Activated CD4-positive, alpha-beta T cell treated with anti-CD3 and anti-CD28 coated beads, Interleukin-2, amount 50 U/mL, for 4 hours (primary cell): Measurements from ENCODE around the gene SPEG.

Source experiments
- DNase-seq, 2 experiments: peaks; one replicate each; pipeline ENCODE4 v3.0.0-alpha.2; 2020

SPEG gene

GRCh38 chr2:219515874-219516629, 81.4 kb downstream of the SPEG start:
- no peak for DNase-seq

GRCh38 chr2:219516888-219517287, 82.2 kb downstream of the SPEG start:
- no peak for DNase-seq

- no peak for DNase-seq
Observed at GRCh38 chr2:219517954-219518778, 83.5 kb downstream of the SPEG start.

GRCh38 chr2:219519526-219519916, 84.9 kb downstream of the SPEG start:
- DNase-seq = no peak

GRCh38 chr2:219520079-219520478, 85.4 kb downstream of the SPEG start:
- DNase-seq = no peak

DNA sequence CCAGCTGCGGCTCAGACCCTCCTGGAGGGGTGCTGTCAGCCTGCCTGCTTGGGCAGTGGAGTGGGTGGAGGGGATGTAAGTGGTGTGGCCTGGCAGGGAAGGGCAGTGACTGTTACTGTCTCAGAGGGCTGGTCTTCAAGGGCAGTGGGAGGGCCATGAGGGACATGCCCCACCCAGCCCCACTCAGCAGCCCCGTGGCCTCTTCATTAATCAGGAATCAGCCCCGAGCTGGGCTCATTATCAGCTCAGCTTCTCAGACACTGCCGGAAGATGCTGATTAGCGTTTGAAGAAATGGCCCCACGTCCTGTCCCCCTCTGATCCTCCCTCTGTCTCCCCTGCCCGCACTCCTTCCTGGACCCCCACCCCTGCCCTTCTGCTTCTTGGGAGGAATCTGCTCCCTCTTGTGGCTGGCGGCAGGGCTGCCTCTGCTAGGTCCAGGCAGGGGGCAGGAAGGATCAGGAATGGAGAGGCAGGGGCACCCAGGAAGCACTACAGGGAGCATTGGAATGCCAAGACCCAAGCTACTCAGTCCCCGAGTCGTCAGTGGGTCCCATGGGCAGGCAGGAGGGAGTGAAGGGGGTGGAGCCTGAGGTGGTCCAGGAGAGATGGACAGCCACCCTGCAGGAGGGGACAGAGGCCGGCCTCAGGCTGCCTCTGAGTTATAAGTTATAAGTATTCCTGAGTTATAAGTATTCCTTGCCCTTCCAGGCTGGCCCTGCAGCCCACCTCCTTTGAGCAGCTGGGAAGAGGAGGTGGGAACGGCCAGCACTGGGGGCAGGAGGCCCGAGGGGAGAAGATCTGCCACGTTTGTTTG, 86.6 kb downstream of the SPEG start:
- DNase-seq = no peak

- no peak for DNase-seq
Observed at GRCh38 chr2:219522111-219523030, 87.7 kb downstream of the SPEG start.

- DNase-seq = no peak
Observed at GRCh38 chr2:219523031-219523671, 88.5 kb downstream of the SPEG start.

- no peak for DNase-seq
Observed at GRCh38 chr2:219524817-219525216, 90.2 kb downstream of the SPEG start.

DNA sequence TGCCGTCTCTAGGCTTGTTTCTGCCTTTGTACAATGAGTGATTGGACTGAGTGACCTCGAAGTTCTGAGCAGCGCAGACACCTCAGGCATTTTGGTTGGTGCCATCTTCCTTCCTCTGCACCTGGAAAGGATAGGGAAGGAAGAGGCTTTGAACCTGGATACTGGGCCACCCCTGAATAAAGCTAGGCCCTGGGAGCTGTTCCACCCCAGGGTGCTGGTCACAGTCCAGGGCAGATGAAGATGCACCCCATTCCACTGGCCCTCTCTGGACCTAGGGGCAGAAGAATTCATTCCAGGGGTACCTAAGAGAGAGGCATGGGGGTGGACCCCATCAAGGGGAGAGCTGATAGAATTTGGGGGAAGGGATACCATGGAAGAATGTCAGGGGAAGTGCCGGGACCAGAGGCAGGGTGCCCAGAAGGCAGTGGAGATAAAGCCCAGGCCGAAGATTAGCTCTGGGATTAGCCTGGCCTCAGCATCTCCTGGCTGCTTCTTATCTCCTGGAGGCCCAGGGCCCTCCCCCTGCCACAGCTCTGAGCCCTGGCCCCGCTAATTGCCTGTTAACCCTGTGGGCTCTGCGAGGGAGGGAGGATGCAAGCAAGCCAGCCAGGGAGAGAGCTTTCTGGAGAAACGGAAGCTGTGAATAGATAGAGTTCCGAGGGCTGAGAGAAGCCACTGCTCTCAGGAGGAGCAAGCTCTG, 91.0 kb downstream of the SPEG start:
- no peak for DNase-seq

DNA sequence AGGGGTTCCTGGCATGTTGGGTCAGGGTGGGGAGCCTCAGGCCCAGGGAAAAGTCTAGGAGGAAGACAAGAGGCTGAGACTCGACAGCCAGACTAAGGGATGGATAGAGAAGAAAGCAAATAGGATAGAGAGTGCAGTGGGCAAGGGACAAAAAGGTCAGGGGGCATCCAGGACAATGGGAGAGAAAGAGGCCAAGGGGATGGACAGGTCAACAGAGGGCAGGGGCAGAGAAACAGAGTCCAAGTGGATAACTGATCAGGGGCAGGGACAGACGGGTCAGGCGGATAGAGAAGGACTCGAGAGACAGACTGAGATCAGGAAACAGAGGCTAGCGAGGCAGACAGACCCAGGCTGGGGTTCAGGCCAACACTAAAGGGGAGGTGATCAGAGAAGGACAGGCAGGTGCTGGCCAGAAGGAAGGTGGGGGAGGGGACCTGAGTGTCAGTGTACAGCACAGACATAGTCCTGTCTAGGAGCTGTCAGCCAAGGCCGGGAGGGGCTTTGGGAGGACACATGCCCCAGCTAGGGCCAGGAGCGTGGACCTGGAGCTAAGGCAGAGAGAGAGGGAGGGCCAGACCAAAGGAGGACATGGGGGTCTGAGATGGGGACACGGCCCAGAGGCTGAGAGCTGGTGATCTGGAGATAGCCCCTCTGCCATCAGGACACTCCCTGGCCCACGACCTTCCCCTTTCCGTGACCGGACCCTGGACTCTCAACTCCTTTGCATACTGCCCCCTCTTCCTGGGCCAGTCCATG, 91.9 kb downstream of the SPEG start:
- DNase-seq = no peak

- no peak for DNase-seq
Observed at GRCh38 chr2:219527076-219527394, 92.4 kb downstream of the SPEG start.

- no peak for DNase-seq
Observed at GRCh38 chr2:219527472-219527871, 92.8 kb downstream of the SPEG start.

- peak; percentile 82 to 83 for DNase-seq
Observed at GRCh38 chr2:219530048-219530963, 95.7 kb downstream of the SPEG start.

DNA sequence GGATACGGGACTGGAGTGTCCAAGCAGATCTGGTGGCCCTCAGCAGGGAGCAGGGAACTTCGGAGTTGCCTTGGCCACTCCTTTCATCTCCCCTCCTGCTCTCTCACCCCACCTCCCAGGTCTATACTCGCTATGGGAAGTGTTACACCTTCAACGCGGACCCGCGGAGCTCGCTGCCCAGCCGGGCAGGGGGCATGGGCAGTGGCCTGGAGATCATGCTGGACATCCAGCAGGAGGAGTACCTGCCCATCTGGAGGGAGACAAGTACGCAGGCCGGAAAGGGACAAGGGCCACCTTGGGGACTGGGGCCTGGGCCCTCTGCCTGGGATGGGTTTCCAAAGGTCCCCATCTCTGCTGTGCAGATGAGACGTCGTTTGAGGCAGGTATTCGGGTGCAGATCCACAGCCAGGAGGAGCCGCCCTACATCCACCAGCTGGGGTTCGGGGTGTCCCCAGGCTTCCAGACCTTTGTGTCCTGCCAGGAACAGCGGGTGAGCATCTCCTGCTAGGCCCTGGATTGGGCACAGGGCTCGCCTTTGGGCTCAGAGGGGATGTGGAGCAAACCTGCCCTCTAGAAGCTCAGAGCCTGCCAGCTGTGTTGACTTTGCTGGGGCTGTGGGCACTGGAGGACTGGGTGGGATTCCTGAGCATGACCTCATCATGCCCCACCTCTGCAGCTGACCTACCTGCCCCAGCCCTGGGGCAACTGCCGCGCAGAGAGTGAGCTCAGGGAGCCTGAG, 97.2 kb downstream of the SPEG start:
- DNase-seq = no peak

DNA sequence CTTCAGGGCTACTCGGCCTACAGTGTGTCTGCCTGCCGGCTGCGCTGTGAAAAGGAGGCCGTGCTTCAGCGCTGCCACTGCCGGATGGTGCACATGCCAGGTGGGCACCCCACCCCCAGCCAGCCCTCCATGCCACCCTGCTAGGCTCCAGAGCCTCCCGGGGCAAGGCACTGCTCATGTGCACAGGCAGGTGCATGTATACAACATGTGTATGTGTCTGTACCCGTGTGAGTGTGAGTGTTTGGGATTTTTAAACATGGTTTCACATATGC, 97.7 kb downstream of the SPEG start:
- DNase-seq = no peak

DNA sequence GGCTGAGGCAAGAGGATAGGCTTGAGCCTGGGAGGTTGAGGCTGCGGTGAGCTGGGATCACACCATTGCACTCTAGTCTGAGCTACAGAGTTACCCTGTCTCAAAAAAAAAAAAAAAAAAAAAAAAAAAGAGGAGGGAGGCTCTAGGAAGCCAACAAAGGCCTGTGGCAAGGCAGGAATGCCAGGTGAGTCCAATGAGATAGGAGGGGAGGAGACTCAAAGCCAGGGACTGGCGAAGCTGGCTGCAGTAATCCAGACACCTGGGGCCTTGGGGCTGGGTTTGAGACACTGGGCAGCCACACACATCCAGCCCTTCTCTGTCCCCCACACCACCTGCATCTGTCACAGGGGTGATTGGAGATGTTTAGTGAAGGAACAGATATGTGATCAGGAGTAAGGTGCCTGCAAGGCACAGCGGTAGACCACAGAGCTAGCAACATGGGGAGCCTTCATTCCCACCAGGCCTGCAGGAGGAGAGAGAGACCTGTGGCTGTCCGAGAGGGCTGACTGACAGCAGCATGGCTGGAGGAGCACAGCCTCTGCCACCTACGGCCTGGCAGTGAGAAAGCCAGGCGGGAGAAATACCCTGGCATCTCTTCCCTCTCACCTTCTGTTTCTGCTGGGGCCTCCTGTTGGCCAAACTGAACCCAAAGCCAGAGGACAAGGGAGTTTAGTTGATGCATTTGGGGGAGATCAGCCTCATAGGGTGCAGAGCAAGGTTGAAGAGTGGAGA, 99.5 kb downstream of the SPEG start:
- DNase-seq = no peak

GRCh38 chr2:219536425-219536824, 101.8 kb downstream of the SPEG start:
- DNase-seq = no peak
